GM12892 (cell line): Measurements from ENCODE around the gene TPRG1.

Source experiments
- DNase-seq: peaks from one replicate; pipeline ENCODE4 v3.0.0; 2011; ENCODE audit not compliant: insufficient read length
- FAIRE-seq: peaks from 2 replicates; lab custom pipeline; 2011; peaks lifted over from hg19 to GRCh38; lab: Jason Lieb, UNC
- POLR2A ChIP-seq: IDR thresholded peaks from 2 replicates; pipeline ENCODE4 v1.6.1; 2011; ENCODE audit warnings: low read depth, low read length, control low read depth
- POLR2AphosphoS5 ChIP-seq: IDR thresholded peaks from 2 replicates; pipeline ENCODE4 v1.6.1; 2011; ENCODE audit warnings: low read depth, low read length, control low read depth
- TAF1 ChIP-seq: IDR thresholded peaks from 2 replicates; pipeline ENCODE4 v1.6.1; 2011; ENCODE audit warnings: low read depth, mild to moderate bottlenecking, control low read depth, low read length, borderline replicate concordance

TPRG1 gene

GRCh38 chr3:189235214-189235613 lies 63.4 kb downstream of the TPRG1 start:
- FAIRE-seq (no peak), DNase-seq (no peak)
- TF ChIP-seq POLR2AphosphoS5 (no peak), POLR2A (no peak), TAF1 (no peak)

- no peak for TF ChIP-seq TAF1
- no peak for TF ChIP-seq POLR2A
- no peak for TF ChIP-seq POLR2AphosphoS5
- DNase-seq = no peak
- FAIRE-seq = peak; percentile 33
These were observed 64.6 kb downstream of the TPRG1 start for GRCh38 chr3:189236352-189236751.

- FAIRE-seq = peak; percentile 33
- TF ChIP-seq POLR2A (no peak), POLR2AphosphoS5 (no peak), TAF1 (no peak)
- DNase-seq = no peak
These were observed 65.8 kb downstream of the TPRG1 start for GRCh38 chr3:189237526-189237925.

GRCh38 chr3:189238071-189238470 lies 66.3 kb downstream of the TPRG1 start:
- DNase-seq (no peak), FAIRE-seq (peak; percentile 27)
- TF ChIP-seq POLR2A (no peak), POLR2AphosphoS5 (no peak), TAF1 (no peak)

- TF ChIP-seq POLR2AphosphoS5 (no peak), TAF1 (no peak), POLR2A (no peak)
- FAIRE-seq (no peak), DNase-seq (no peak)
These were observed 67.8 kb downstream of the TPRG1 start for GRCh38 chr3:189239616-189240015.

GRCh38 chr3:189249987-189250386 lies 78.2 kb downstream of the TPRG1 start:
- TF ChIP-seq POLR2A = no peak
- no peak for TF ChIP-seq TAF1
- no peak for TF ChIP-seq POLR2AphosphoS5
- FAIRE-seq (no peak), DNase-seq (no peak)

GRCh38 chr3:189258261-189258660 lies 86.5 kb downstream of the TPRG1 start:
- FAIRE-seq = no peak
- DNase-seq = no peak
- TF ChIP-seq POLR2A (no peak), TAF1 (no peak), POLR2AphosphoS5 (no peak)

GRCh38 chr3:189260556-189261493 lies 89.1 kb downstream of the TPRG1 start:
- no peak for FAIRE-seq
- TF ChIP-seq TAF1 = no peak
- TF ChIP-seq POLR2A = no peak
- TF ChIP-seq POLR2AphosphoS5 = no peak

GRCh38 chr3:189262746-189263145 lies 91.0 kb downstream of the TPRG1 start:
- no peak for DNase-seq
- TF ChIP-seq TAF1 (no peak), POLR2A (no peak), POLR2AphosphoS5 (no peak)
- peak; percentile 40 for FAIRE-seq

More at GRCh38 chr3:189260556-189261493, 89.1 kb downstream of the TPRG1 start:
- no peak for DNase-seq

GRCh38 chr3:189267981-189268613 lies 96.3 kb downstream of the TPRG1 start:
- no peak for DNase-seq
- TF ChIP-seq TAF1 (no peak), POLR2A (no peak), POLR2AphosphoS5 (no peak)
- no peak for FAIRE-seq

- FAIRE-seq = no peak
- TF ChIP-seq POLR2A (no peak), TAF1 (no peak), POLR2AphosphoS5 (no peak)
- no peak for DNase-seq
These were observed 97.6 kb downstream of the TPRG1 start for GRCh38 chr3:189269365-189269764.

- DNase-seq (no peak), FAIRE-seq (peak; percentile 93)
- TF ChIP-seq TAF1 = no peak
- TF ChIP-seq POLR2AphosphoS5 = no peak
- no peak for TF ChIP-seq POLR2A
These were observed 98.6 kb downstream of the TPRG1 start for GRCh38 chr3:189270248-189270832.
